ENCODE results near the gene METTL24.
"Not testable (repeated sequence)": the region's sequence is repeated elsewhere in the genome, so short reads cannot be mapped to it uniquely, and the experiment has no call there.

Gene METTL24

DNA sequence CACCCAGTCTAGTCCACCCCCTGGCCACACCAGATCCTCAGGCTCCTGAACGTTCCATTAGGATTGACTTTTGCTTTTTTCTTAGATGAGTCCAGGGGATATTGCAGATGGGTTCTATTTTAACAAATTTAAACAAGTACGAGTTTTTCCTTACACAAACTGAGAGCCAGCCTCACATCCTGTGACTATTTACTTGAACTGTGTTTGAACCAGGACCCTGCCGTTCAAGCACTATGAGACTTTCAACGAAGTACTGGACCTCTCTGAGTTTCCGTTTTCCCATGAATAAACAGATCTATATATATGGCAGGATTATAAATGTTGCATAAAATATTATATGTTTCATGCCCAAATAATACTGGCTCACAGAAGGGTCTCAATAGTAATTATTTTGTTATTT, 1.4 kb upstream of the METTL24 start:
- no peak for DNase-seq

DNA sequence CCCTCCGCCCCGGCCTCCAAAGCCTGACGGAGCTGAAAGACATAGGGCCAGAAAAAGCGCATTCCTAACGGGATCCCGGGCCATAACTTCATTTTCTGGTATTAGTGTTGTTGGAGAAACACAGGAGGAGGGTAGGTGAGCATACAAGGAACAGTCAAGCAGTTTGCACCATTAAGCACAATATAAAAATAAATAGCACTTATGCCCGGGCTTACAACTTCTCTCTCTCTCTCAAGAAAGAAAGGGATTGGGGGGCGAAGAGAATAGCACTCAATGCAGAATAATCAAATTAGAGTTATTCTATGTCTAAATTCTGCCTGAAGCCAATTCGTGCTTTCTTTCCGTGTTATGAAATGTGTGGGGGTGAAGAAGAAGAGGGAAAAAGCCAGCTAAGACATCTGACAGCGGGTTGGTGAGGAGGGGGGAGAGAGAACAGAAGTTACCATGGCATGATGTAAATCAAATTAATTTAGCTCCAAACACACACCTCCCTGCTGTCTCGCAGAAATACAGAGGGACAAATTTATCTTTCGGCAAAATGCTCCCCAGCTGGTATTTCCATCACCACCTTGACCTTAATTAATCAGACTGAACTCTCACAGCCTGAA, 508 bp upstream of the METTL24 start:
- DNase-seq: no peak

DNA sequence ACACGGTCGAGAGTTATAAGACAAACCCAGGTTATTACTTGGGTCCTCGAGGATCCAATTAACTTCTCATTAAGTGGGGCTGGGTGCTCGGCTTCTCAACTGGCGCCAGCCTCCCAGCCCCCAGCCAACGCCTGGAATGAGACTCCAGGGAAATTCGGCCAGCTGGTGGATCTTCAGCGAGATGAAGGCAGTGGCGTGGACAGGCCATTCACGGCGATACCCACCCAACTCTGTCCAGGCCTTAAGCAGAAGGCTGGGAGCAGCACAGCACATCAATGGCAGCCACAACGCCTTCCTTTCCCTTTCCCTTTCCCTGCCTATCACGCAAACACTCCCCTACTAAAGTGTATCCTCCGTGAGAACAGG, 868 bp downstream of the METTL24 start:
- no peak for DNase-seq

DNA sequence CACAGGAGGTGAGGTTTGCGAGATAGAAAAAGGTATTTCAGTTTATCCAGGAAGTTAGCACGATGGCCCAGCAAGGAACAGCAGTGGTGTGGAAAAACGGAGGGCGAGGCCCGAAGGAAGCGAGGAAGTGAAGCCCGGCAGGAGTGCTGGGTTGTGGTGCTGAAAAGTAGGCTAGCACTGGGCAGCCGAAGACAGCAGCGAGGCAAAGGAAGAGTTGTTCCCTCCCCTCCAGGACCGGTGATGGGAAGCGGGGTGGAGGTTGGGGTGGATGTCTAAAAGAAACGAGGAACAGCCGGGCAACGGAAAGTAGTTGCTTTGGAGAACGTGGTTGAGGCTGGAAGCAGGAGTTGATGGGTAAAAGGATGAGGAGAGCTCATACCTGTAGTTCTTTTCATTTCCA, 1.4 kb downstream of the METTL24 start:
- no peak for DNase-seq

DNA sequence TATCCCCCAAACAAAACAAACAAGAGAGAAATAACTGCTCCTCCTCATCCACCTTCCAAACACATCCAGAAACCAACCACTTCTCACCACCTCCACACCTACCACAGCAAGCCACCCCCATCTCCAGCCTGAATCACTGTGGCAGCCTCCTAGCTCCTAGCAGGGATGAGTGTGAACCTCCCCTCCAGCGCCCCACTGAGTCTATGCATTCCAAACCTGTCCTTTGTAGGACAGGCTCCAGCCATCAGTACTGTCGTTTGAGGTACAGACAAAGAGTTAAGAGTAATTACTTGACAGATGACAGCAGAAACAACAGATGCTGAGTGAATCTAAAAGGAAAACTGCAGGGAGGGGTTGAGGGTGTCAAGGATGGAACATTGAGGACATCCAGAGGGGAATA, 2.4 kb downstream of the METTL24 start:
- DNase-seq: no peak

DNA sequence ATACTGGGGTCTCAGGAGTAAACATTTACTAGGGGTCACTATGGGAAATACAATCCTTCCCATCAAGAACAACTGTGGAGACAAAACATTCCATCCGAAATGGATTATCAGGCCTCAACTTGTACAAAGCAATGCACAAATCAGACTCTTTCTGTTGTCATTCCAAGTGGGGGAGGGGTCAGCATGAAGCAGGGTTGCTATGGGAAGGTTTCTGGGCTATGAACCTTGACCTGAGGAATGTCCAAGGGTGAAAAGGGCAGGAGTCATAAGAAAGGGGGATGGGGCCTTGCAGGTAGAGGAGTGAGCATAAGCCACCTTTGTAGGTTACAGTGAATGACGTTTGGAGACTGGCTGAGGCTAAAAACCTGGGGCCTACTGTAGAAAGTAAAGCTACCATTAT, 3.1 kb downstream of the METTL24 start:
- no peak for DNase-seq

DNA sequence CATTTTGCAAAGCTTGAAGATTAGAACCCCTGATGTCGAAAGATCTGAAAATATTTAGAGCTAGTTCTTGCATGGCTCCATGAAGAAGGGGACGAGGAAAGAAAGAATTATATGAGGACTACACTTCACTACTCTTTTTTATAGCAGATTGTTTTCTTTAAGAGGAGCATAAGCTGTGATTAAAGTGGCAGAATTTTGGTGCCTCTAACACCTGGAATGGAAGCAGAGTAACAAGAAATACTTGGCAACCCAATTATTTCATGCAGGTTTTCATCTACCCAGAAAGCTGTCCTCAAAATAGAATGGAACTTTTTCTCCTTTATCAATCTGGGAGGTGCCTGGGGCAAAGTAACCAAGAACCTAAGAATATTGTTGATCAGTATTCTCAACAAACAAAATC, 4.0 kb downstream of the METTL24 start:
- DNase-seq: no peak

DNA sequence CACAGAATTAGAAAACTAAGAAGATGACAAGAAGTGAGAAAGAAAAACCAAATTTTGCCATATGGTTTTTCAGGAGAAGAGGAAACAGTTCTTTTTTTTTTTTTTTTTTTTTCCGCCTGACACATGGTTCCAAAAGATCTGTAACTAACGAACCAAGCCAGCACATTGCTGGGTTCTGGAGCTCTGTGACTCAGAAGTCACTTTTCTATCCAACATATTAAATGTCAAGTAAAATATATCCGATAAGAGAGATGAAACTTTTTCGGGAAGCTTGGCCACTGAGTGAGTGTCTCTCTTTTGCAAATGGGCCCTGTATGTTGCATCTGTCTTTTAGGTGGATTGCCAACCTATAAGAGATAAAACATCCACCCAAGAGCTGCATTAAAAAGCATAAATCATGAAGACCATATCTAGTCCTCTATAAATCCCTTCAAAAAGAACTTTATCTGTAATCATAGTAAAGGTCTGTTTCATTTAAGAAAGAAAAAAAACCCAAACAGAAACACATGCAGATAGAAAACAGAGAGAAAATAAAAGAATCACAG, 4.6 kb downstream of the METTL24 start:
- DNase-seq: no peak

DNA sequence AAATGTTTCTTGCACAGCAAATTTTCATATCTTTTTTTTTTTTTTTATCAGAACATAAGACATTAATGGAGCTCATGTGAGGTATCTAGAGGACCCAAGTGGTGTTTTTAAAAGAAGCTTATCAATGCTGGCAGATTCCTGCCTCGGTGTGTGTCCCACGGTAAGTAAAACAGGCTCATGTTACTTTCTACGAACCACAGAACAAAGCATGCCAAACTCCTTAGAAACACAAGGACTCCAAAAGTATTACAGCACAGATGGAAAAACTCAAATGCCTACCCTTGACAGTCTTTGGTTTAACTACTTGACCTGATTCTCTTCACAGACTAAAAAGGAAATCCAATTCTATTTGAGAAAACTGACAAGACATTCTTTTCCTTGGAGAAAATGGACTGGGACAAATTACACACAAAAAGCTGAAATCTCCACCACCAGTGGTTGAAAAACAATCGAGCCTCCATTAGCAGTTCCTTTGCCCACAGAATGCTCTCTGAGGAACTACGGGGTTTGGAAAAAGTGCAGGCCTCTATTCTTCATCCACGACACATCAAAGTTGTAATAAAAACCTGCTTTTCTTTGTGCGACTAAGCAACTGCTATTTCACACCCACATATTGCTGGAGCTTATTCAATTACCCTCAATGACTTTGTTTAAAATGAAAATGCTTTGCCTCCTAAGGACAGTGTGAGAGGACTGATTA, 5.4 kb downstream of the METTL24 start:
- DNase-seq: no peak

DNA sequence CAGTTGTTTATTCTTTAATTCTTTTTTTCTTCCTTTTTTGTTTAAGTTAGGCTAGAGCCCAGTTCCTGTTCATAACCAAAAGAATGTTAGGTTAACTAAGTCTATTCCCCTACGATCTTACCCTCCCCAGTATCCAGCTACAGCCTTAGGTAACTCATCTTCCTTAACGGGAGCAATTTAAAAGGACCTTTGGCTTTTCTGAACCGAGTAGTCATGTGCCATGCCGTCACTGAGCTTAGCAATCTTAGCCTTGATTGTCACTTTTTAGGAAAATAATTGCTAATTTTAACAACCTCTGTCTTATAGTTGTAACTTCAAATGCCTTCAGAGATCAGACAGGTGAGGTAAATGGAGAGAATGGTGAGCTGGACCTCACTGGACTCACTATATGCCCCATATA, 6.2 kb downstream of the METTL24 start:
- DNase-seq: no peak

DNA sequence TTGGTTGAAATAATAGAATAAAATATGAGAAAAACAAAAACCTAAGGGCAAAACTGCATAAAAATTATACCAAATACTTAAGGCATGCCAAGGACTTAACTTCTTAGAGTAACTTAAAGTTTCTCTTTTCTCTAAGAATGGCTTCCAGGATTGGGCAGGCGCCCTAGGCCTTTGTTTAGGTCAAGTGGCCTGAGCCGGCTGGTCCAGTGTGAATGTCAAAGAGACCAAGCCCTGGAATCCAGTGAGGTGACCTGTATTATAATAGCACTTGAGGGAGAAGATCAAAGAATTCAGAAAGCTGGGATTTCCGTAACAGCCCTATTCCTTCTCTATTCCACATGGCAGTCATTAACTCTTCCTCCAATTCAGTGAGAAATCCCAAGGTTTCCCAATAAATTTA, 6.6 kb downstream of the METTL24 start:
- no peak for DNase-seq

DNA sequence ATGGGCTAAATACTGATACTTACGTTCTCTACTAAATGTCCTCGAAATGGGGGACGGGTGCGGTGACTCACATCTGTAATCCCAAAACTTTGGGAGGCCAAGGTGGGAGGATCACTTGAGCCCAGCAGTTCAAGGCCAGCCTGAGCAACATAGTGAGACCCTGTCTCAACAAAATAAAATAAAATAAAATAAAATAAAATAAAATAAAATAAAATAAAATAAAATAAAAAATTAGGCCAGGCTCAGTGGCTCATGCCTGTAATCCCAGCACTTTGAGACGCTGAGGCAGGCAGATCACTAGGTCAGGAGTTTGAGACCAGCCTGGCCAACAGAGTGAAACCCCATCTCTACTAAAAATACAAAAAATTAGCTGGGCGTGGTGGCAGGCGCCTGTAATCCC, 7.6 kb downstream of the METTL24 start:
- not testable (repeated sequence) for DNase-seq

DNA sequence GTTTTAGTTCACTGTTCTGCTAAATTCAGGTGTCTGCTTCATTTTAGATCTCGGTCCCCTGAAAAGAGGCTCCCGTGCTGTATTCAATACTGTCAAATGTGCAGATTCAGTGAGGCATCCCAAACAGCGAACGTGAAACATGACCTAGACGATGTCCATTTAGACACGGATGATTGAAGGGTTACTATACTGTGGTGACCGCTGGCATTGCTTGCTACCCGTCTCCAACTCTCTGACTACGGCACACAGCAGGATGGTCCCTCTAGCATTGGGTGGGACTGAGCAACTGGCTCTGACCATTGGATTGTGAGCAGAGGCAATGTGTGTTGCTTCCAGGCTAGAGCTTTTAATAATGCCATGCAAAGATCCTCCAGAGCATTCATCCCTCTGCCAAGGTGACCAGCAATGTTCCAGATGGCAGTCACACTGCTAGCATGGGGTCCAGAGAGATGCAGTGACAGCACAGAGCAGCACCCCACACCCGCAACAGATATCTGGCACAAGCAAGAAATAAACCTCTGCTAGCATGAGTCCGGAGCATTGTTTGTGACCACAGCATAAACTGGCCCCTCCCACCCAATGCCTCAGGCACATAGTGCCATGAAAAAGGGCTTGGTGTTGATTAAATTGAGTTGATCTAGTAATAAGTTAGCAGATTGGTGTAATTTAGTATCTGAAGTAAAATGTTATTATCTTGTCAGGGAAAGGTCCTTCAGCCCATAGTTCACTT, 9.0 kb downstream of the METTL24 start:
- no peak for DNase-seq

DNA sequence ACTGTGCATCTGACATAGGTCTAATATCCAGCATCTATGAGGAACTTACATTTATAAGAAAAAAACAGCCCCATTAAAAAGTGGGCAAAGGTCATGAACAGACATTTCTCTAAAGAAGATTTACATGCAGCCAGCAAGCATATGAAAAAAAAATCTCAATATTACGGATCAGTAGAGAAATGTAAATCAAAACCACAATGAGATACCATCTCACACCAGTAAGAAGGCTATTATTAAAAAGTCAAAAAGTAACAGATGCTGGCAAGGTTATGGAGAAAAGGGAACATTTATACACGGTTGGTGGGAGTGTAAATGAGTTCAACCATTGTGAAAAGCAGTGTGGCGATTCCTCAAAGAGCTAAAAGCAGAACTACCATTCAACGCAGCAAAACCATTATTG, 13.1 kb downstream of the METTL24 start:
- DNase-seq: no peak

DNA sequence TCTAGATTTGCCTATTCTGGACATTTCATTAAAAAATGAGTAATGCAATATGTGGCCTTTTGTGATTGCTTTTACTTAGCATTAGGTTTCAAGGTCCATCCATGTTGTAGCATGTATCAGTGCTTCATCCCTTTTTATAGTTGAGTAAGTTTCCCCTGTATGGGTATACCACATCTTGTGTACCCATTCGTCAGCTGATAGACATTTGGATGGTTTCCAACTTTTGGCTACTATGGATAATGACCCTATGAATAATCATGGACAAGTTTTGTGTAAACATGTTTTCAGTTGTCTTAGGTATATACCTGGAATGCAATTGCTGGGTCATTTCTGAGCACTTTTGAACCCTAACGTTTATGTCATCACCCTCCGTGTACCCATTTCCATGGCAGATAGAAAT, 15.4 kb downstream of the METTL24 start:
- DNase-seq: no peak

DNA sequence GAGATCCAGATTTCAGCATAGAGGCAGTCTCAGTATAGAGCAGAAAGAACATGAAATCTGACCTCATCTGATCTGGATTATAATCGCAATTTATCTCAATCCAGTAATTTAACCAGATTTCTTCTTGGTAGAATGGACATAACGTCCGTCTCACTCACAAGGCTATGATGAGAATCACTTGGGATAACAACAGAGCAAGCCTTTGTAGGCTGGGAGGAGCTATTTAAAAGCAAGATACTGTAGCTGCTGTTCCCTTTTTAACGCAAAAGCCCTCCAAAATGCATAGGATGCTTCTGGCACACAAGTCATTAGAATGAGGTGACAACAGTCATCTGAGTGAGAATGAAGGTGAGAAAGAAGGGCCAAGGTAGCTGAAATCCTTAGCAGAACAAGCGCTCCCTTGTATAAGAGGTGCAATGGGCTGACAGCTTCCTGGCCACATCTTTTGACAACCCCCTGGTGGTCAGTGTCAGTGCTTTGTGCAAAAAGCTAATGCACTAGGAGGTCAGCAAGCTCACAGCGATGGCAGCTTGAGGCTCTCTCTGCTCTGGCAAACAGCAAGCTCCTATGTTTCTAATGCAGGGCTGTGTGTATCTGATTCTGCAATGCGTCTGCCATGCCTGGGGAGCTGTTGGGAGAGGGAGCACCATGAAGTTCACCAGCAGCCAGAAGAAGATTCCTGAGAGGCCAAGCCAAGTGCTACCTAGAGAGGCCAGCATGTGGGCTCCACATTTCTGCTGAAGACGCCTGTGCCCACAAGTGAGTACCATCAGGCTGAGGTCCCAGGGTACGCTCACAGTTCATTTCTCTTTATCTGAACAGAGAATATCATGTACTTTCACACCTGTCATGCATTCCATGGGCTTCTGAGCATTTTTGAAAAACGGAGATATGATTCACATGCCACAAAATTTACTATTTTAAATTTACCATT, 16.2 kb downstream of the METTL24 start:
- no peak for DNase-seq

DNA sequence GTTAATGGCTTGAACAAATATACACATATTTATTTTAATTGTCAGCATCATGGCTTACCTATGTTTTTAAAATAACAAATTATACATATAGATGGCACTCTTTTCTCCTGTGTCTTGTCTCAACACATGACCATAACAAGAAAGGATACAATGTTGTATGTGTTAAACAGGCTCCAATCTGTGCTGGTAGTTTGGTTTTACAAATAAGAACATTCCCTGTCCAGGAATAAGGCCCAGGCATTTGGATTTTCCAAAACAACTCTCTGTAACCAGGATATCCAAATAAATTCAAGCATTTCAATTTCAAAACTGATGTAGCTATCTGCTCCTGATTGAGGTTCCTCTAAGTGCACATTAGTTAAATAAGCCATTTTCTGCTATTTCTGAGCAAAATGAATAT, 17.1 kb downstream of the METTL24 start:
- DNase-seq: no peak

DNA sequence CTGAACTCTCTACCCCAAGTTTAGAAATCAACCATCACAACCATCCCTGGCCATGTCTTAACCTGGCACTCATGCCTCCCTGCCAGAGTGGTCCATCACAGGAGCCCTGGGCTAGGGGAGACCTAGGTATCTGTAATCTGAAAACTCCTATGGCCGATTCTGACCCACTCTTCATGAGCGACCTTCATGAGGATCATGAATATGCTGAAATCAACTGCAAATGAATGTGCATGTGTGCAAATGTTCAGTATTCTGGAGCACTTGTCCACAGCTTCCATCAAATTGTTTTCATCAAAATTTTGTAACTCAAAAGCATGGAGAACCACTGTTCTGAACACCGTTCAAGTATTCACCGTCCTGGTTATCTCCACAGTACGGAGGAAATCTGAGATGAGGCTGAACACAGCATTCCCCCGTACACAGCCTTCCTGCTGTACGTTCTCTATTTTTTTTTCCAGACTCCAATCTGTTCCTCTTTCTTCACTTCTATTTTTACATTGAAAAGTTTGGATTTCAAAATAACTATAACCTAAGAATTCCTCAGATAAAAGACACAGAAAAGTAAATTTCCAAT, 17.7 kb downstream of the METTL24 start:
- DNase-seq: no peak

DNA sequence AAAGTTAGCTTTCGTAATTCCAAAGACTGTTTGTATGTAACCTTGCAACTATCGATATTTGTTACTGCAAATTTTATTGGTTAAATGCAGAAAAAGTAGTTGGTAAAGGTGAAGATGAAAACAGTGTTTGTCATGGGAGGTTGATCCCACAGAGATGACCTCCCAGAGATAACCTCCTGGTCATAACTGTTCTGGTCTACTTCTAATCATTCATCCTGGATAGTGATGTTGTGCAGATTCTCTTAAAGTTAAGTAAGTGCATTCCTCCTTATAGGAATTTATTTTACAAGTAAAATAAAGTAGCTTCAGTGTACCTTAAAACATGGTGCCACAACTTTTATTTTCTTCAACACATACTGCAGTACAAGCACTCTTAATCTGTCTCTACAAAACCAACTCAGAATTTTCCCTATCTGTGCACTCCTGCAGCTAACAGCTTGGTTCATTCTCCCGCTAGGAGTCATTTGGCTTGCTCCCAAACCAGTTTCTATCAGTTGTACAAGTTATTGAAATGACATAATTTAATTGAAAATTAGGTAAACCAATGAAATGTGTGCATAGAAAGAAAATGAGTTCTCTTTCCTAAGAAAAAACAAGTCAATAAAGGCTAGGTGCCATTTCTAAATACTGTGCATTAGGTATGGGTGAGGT, 19.2 kb downstream of the METTL24 start:
- DNase-seq: no peak

DNA sequence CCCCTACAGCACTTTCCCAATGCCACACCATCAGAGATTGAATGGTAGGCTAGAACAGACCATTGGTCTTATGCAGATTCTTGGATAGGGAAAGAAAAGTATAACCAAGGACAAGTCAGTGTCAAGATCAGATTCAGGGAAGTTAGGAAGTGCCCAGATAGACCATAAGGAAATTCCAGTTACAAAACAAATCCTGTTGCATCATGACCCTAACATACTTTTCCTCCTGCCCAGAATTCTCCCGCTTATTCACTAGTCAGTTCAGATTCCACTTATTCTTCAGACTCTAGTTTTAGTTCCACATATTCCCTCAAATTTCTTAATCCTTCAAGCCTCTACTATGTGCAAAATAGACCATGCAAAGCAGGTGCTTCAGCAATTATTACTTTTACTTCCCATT, 20.7 kb downstream of the METTL24 start:
- DNase-seq: no peak

DNA sequence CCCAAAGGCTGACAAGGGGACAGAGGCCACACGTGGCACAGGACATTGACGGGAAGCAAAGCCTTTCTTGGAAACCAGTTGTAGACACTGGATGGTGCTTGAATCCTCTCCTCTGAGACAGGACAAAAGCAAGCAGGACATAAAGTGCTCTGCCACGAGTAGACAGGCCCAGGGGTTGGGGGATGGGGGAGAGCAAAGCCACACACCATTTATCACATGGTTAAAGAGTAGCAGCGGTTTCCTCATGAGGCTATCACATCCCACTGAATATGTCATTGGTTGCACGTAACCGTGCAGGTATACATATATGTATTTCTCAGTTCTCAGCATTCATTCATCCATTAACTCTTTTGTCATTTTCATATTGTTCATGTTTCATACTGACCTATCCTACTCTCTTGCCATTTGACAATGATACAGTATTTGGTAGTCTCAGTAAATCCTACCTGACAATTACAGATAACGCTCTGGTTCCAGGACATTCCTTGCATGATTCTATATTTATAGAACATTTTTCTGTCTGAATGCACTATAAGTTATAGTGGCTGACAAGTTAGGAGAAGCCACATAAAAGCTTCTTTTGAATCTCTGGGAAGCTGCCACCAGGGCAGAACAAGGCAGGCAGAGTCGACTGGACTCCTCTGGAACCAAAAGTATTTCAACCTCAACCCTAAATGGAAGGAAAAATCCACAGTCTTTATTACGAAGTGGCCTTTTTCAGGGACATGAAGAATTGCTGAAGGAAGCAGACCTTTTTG, 23.5 kb downstream of the METTL24 start:
- no peak for DNase-seq

Data from midbrain (tissue), 1 donor.